SK-N-SH treated with all-trans-retinoic acid at 6 μM for 48 hours (cell line): ENCODE results near the gene KIAA0513.

Source experiments
- ARNTL ChIP-seq: fragments of 450-650 bp; formaldehyde crosslinking; IDR thresholded peaks from 2 replicates; pipeline ENCODE4 v1.5.0; 2020; ENCODE audit warnings: low read depth, mild to moderate bottlenecking, moderate library complexity, borderline replicate concordance
- CREB5 ChIP-seq: fragments of 250-450 bp; sonication (Bioruptor Pico); IDR thresholded peaks from 2 replicates; pipeline ENCODE4 v1.5.1; 2020; ENCODE audit warnings: low read depth, mild to moderate bottlenecking, moderate library complexity
- ESRRG ChIP-seq: fragments of 250-450 bp; sonication (Bioruptor Pico); IDR thresholded peaks from 2 replicates; pipeline ENCODE4 v1.6.1; 2021; ENCODE audit warnings: mild to moderate bottlenecking
- PATZ1 ChIP-seq: fragments of 250-450 bp; sonication (Bioruptor Pico); IDR thresholded peaks from 2 replicates; pipeline ENCODE4 v1.8.0; 2020; ENCODE audit warnings: mild to moderate bottlenecking, moderate library complexity, borderline replicate concordance
- TCF4 ChIP-seq: fragments of 250-450 bp; sonication (Bioruptor Pico); IDR thresholded peaks from 2 replicates; pipeline ENCODE4 v1.8.0; 2021; ENCODE audit warnings: mild to moderate bottlenecking, moderate library complexity, borderline replicate concordance
- TOX ChIP-seq: fragments of 250-450 bp; sonication (Bioruptor Pico); IDR thresholded peaks from 2 replicates; pipeline ENCODE4 v1.8.0; 2021; ENCODE audit warnings: mild to moderate bottlenecking, moderate library complexity, borderline replicate concordance
- ZFP30 ChIP-seq: fragments of 450-650 bp; formaldehyde crosslinking; IDR thresholded peaks from 2 replicates; pipeline ENCODE4 v1.5.0; 2022; ENCODE audit warnings: mild to moderate bottlenecking, moderate library complexity
- TF ChIP-seq, protein P1 (sequence below): fragments of 250-450 bp; sonication (Bioruptor Pico); IDR thresholded peaks from 2 replicates; pipeline ENCODE4 v1.5.1; 2021; ENCODE audit warnings: mild to moderate bottlenecking, moderate library complexity

DNA sequence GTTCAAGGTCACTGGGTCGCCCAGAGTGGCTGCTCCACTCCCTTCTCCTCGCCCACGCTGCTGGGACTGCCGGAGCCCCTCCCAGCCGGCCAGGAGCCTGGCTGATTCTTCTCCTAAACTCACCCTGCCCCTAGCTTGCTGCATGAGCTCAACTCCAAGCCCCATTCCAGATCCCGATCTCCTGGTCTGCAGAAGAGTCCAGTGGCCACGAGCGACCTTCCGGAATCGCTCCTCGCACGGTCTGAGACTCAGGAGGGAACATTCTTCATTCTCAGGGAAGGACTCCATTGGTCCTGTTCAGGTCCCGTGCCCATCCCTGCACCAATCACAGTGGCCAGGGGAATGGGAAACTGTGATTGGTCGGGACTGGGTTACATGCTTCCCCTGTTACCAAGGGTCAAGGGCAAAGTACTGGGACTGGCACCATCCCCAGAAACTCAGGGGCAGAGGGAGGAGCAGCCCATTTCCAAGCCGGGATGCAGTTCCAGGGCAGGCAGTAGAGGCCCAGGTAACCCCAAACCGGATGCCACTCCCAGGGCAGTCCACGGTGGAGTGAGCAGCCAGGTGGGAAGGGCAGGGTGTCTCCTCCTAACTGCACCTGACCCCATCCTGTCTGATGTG lies 109.2 kb downstream of the KIAA0513 start:
- TF ChIP-seq PATZ1 (CRISPR knock-in tag) (no peak), TOX (CRISPR knock-in tag) (no peak), ZFP30 (CRISPR knock-in tag) (no peak), ESRRG (CRISPR knock-in tag) (no peak), TCF4 (no peak), CREB5 (CRISPR knock-in tag) (no peak), ARNTL (no peak)
- TF ChIP-seq, protein P1, sequence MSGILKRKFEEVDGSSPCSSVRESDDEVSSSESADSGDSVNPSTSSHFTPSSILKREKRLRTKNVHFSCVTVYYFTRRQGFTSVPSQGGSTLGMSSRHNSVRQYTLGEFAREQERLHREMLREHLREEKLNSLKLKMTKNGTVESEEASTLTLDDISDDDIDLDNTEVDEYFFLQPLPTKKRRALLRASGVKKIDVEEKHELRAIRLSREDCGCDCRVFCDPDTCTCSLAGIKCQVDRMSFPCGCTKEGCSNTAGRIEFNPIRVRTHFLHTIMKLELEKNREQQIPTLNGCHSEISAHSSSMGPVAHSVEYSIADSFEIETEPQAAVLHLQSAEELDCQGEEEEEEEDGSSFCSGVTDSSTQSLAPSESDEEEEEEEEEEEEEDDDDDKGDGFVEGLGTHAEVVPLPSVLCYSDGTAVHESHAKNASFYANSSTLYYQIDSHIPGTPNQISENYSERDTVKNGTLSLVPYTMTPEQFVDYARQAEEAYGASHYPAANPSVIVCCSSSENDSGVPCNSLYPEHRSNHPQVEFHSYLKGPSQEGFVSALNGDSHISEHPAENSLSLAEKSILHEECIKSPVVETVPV = no peak
